ENCODE results near the gene CHCHD3.

Gene CHCHD3

DNA sequence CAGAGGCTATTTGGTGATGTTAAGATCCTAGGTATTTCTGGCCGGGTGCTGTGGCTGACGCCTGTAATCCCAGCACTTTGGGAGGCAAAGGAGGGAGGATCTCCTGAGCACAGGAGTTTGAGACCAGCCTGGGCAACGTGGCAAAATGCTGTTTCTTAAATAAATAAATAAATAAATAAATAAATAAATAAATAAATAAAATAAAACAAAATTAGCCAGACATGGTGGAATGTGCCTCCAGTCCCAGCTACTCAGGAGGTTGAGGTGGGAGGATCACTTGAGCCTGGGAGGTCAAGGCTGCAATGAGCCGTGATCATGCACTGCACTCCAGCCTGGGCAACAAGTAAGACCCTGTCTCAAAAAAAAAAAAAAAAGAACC, 114.4 kb downstream of the CHCHD3 start (continued):
- TF ChIP-seq ZNF558 (tag by site-specific recombination; IDR thresholded peaks at IDR 0.05) (0 out of 2 replicates have a peak, but pooled peaks have one; percentile 51), ZNF623 (tag by site-specific recombination; IDR thresholded peaks at IDR 0.05) (peak; percentile 54; the same call in 1 of the 2 replicates), ZBTB21 (tag by site-specific recombination; IDR thresholded peaks at IDR 0.05) (0 out of 2 replicates have a peak, but pooled peaks have one; percentile 30), ZNF292 (tag by site-specific recombination; IDR thresholded peaks at IDR 0.05; ENCODE audit: borderline replicate concordance, low read depth) (0 out of 2 replicates have a peak, but pooled peaks have one; percentile 10)

DNA sequence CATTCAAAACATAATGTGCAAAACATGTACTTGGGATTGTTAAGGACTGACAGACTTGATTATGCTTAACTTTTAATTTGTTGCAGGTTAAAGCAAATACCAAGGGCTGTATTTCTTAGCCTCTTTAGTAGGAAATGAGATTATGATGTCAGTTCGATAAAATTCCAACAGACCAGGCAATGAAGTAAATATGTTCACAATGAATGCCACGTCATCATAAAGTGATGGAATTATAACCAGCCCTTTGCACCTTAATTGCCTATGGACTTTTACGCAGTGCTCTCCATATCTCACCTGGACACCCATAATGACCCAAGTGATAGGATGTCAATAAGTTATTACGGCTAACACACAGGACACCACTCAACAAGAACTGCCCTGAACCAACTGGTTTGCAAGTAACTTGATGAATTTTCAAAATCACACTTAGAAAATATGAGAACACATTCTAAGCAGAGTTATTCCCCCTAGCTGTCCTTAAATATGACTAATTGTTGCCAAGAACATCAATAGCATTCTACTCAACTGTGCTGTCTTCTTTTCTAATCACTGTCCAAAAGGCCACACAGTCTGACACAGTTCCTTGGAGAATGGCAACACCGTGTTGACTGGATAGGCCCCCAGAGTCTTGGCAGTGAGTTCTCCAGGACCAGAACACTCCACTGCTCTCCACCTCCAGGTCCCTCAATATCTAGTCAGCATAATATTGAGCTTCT, 115.0 kb downstream of the CHCHD3 start:
- ChIA-PET POLR2A (no interaction called here), CTCF (interaction anchor here (0.7 kb wide), 1 partner anchor 328 kb away, joined by 3 read pairs; no protein-coding TSS in a partner anchor)
- H3K9me3 ChIP-seq (ENCODE audit: control insufficient read depth, insufficient read depth, low read depth, low read length), result no peaks in the 10 kb centered on the region
- H3K4me1 ChIP-seq (ENCODE audit: control insufficient read depth, insufficient read depth, low read length), result no peaks in the 10 kb centered on the region; the same call in none of the 2 replicates
- no peak overlapping the region for H3K4me3 ChIP-seq (ENCODE audit: low read depth, low read length)
- 0 out of 2 replicates have a peak, but pooled peaks have one; percentile 17 for TF ChIP-seq ZNF629 (tag by site-specific recombination; IDR thresholded peaks at IDR 0.05)
- TF ChIP-seq ZNF23 (tag by site-specific recombination; IDR thresholded peaks at IDR 0.05; ENCODE audit: borderline replicate concordance), result no peak
- H3K27ac ChIP-seq (ENCODE audit: extremely low read depth, low read depth, low read length), result no peak overlapping the region
- H3K36me3 ChIP-seq (ENCODE audit: control insufficient read depth in 2 of 2, insufficient read depth in 1 of 2, low read length in 2 of 2), result no peaks in the 10 kb centered on the region

DNA sequence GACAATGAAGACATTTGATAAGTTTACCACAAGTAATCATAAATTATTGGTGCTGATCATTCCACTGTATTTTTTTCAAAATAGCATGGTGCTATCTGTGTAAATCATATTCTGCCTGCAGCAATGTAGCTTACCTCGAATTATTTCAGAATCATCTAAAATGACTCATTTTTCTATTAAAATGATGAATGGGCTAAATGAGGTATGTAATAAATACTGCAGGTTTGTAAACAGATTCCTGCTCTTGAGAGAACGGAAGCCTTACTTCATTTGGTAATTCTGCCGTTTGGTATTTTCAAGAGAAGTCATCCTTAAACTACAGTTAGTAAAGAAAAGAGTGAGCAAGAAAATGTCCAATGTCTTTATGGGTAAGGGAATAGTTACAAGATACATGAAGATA, 115.9 kb downstream of the CHCHD3 start:
- ChIA-PET CTCF (no interaction called here), POLR2A (no interaction called here)

More for the DNA sequence above, 115.9 kb downstream of the CHCHD3 start:
- Histone ChIP-seq H3K4me1 (ENCODE audit: control insufficient read depth, insufficient read depth, low read length) (no peaks in the 10 kb centered on the region; the same call in none of the 2 replicates), H3K27ac (ENCODE audit: extremely low read depth, low read depth, low read length) (no peak overlapping the region), H3K9me3 (ENCODE audit: control insufficient read depth, insufficient read depth, low read depth, low read length) (no peaks in the 10 kb centered on the region), H3K4me3 (ENCODE audit: low read depth, low read length) (no peak overlapping the region), H3K36me3 (ENCODE audit: control insufficient read depth in 2 of 2, insufficient read depth in 1 of 2, low read length in 2 of 2) (no peaks in the 10 kb centered on the region)
- TF ChIP-seq ZNF140 (tag by site-specific recombination; IDR thresholded peaks at IDR 0.05), result no peak
- TF ChIP-seq SP3 (tag by site-specific recombination; IDR thresholded peaks at IDR 0.05), result no peak
- TF ChIP-seq ZNF112 (tag by site-specific recombination; IDR thresholded peaks at IDR 0.05), result no peak
- no peak for TF ChIP-seq ZNF366 (tag by site-specific recombination; conservative IDR thresholded peaks at IDR 0.05)
- no peak for TF ChIP-seq ZNF624 (tag by site-specific recombination; IDR thresholded peaks at IDR 0.05)
- TF ChIP-seq, protein P1, sequence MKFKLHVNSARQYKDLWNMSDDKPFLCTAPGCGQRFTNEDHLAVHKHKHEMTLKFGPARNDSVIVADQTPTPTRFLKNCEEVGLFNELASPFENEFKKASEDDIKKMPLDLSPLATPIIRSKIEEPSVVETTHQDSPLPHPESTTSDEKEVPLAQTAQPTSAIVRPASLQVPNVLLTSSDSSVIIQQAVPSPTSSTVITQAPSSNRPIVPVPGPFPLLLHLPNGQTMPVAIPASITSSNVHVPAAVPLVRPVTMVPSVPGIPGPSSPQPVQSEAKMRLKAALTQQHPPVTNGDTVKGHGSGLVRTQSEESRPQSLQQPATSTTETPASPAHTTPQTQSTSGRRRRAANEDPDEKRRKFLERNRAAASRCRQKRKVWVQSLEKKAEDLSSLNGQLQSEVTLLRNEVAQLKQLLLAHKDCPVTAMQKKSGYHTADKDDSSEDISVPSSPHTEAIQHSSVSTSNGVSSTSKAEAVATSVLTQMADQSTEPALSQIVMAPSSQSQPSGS (tag by site-specific recombination; IDR thresholded peaks at IDR 0.05; ENCODE audit: low read depth), result no peak
- no peak for TF ChIP-seq ZNF514 (tag by site-specific recombination; IDR thresholded peaks at IDR 0.05)
- TF ChIP-seq PRDM1 (tag by site-specific recombination; IDR thresholded peaks at IDR 0.05), result no peak
- no peak for TF ChIP-seq KLF10 (tag by site-specific recombination; IDR thresholded peaks at IDR 0.05)
- TF ChIP-seq ZNF777 (tag by site-specific recombination; IDR thresholded peaks at IDR 0.05; ENCODE audit: borderline replicate concordance), result no peak
- TF ChIP-seq ZNF214 (tag by site-specific recombination; IDR thresholded peaks at IDR 0.05; ENCODE audit: borderline replicate concordance), result no peak
- no peak for TF ChIP-seq ZNF768 (tag by site-specific recombination; IDR thresholded peaks at IDR 0.05)
- no peak for TF ChIP-seq GLI2 (tag by site-specific recombination; IDR thresholded peaks at IDR 0.05; ENCODE audit: borderline replicate concordance, low read depth)
- TF ChIP-seq ZSCAN30 (tag by site-specific recombination; IDR thresholded peaks at IDR 0.05), result no peak
- TF ChIP-seq, protein P2, sequence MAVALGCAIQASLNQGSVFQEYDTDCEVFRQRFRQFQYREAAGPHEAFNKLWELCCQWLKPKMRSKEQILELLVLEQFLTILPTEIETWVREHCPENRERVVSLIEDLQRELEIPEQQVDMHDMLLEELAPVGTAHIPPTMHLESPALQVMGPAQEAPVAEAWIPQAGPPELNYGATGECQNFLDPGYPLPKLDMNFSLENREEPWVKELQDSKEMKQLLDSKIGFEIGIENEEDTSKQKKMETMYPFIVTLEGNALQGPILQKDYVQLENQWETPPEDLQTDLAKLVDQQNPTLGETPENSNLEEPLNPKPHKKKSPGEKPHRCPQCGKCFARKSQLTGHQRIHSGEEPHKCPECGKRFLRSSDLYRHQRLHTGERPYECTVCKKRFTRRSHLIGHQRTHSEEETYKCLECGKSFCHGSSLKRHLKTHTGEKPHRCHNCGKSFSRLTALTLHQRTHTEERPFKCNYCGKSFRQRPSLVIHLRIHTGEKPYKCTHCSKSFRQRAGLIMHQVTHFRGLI (tag by site-specific recombination; IDR thresholded peaks at IDR 0.05), result no peak
- no peak for TF ChIP-seq ZNF248 (tag by site-specific recombination; IDR thresholded peaks at IDR 0.05)
- TF ChIP-seq YY2 (tag by site-specific recombination; IDR thresholded peaks at IDR 0.05), result no peak
- TF ChIP-seq BCL11A (tag by site-specific recombination; IDR thresholded peaks at IDR 0.05; ENCODE audit: low read depth), result no peak
- TF ChIP-seq, protein P3, sequence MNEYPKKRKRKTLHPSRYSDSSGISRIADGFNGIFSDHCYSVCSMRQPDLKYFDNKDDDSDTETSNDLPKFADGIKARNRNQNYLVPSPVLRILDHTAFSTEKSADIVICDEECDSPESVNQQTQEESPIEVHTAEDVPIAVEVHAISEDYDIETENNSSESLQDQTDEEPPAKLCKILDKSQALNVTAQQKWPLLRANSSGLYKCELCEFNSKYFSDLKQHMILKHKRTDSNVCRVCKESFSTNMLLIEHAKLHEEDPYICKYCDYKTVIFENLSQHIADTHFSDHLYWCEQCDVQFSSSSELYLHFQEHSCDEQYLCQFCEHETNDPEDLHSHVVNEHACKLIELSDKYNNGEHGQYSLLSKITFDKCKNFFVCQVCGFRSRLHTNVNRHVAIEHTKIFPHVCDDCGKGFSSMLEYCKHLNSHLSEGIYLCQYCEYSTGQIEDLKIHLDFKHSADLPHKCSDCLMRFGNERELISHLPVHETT (tag by site-specific recombination; IDR thresholded peaks at IDR 0.05), result no peak
